ENCODE data around the gene KIF3B. TPM values are rescaled to one million over a fixed set of nuclear protein-coding genes. Genes with fewer than 3 reads are reported as not detected.
"Not testable (repeated sequence)": the region's sequence is repeated elsewhere in the genome, so short reads cannot be mapped to it uniquely, and the experiment has no call there.

KIF3B gene
- total RNA-seq, 2 donors from 2014 or later = 13.4 to 14.4 TPM

GRCh38 chr20:32353848-32354496 lies 76.5 kb downstream of the KIF3B start:
- Mint-ChIP-seq H3K27ac (no peak overlapping the region), H3K36me3 (ENCODE audit: low read depth) (peaks cover 2% of the 10 kb centered on the region), H3K4me1 (peaks cover 5% of the 10 kb centered on the region), H3K4me3 (no peak overlapping the region), H3K27me3 (no peaks in the 10 kb centered on the region)
- DNase-seq (no peak), ATAC-seq (no peak)
- no peaks in the 10 kb centered on the region for H3K9me3 ChIP-seq (ENCODE audit: control insufficient read depth, low read length, poor library complexity, severe bottlenecking)

GRCh38 chr20:32354592-32355416 lies 77.4 kb downstream of the KIF3B start:
- H3K27ac Mint-ChIP-seq = peak overlapping the region; percentile 29
- ATAC-seq (no peak), DNase-seq (no peak)
- no peaks in the 10 kb centered on the region for H3K27me3 Mint-ChIP-seq
- peaks cover 11% of the 10 kb centered on the region for H3K4me1 Mint-ChIP-seq
- H3K36me3 Mint-ChIP-seq (ENCODE audit: low read depth) = no peaks in the 10 kb centered on the region
- no peak overlapping the region for H3K4me3 Mint-ChIP-seq
- no peaks in the 10 kb centered on the region for H3K9me3 ChIP-seq (ENCODE audit: control insufficient read depth, low read length, poor library complexity, severe bottlenecking)

GRCh38 chr20:32355417-32355841 lies 78.0 kb downstream of the KIF3B start:
- Mint-ChIP-seq H3K4me3 (no peak overlapping the region), H3K27ac (peak overlapping the region; percentile 29), H3K4me1 (peaks cover 16% of the 10 kb centered on the region), H3K27me3 (no peaks in the 10 kb centered on the region), H3K36me3 (ENCODE audit: low read depth) (no peaks in the 10 kb centered on the region)
- H3K9me3 ChIP-seq (ENCODE audit: control insufficient read depth, low read length, poor library complexity, severe bottlenecking) = no peaks in the 10 kb centered on the region
- no peak for DNase-seq
- ATAC-seq = no peak

GRCh38 chr20:32355907-32356621 lies 78.6 kb downstream of the KIF3B start:
- H3K36me3 Mint-ChIP-seq (ENCODE audit: low read depth); ATAC-seq: not testable (repeated sequence)

GRCh38 chr20:32356622-32357374 lies 79.3 kb downstream of the KIF3B start:
- Mint-ChIP-seq H3K4me3 (peak overlapping the region; percentile 96), H3K4me1 (peaks cover 25% of the 10 kb centered on the region), H3K27me3 (no peaks in the 10 kb centered on the region), H3K36me3 (ENCODE audit: low read depth) (no peaks in the 10 kb centered on the region), H3K27ac (peak overlapping the region; percentile 95)
- DNase-seq (no peak), ATAC-seq (no peak)
- no peaks in the 10 kb centered on the region for H3K9me3 ChIP-seq (ENCODE audit: control insufficient read depth, low read length, poor library complexity, severe bottlenecking)

More at GRCh38 chr20:32355907-32356621, 78.6 kb downstream of the KIF3B start:
- not testable (repeated sequence) for H3K27me3 Mint-ChIP-seq; H3K9me3 ChIP-seq (ENCODE audit: control insufficient read depth, low read length, poor library complexity, severe bottlenecking); DNase-seq; H3K4me3 Mint-ChIP-seq
- H3K4me1 Mint-ChIP-seq = peaks cover 21% of the 10 kb centered on the region
- H3K27ac Mint-ChIP-seq = peak overlapping the region; percentile 29

GRCh38 chr20:32357375-32357868 lies 80.0 kb downstream of the KIF3B start:
- DNase-seq = no peak
- no peak for ATAC-seq
- peak overlapping the region; percentile 95 for H3K27ac Mint-ChIP-seq
- peaks cover 31% of the 10 kb centered on the region for H3K4me1 Mint-ChIP-seq
- H3K4me3 Mint-ChIP-seq = peak overlapping the region; percentile 96
- no peaks in the 10 kb centered on the region for H3K36me3 Mint-ChIP-seq (ENCODE audit: low read depth)
- H3K9me3 ChIP-seq (ENCODE audit: control insufficient read depth, low read length, poor library complexity, severe bottlenecking) = no peaks in the 10 kb centered on the region
- no peaks in the 10 kb centered on the region for H3K27me3 Mint-ChIP-seq

- DNase-seq = peak; percentile 86 to 92 (median 89)
- H3K9me3 ChIP-seq (ENCODE audit: control insufficient read depth, low read length, poor library complexity, severe bottlenecking) = no peaks in the 10 kb centered on the region
- Mint-ChIP-seq H3K4me1 (peaks cover 37% of the 10 kb centered on the region), H3K27ac (peak within 1 kb of the TSS; percentile 97), H3K36me3 (ENCODE audit: low read depth) (no peaks in the 10 kb centered on the region), H3K27me3 (no peaks in the 10 kb centered on the region), H3K4me3 (peak within 1 kb of the TSS; percentile 96)
- ATAC-seq = peak; percentile 93
Observed at GRCh38 chr20:32357869-32358631, 80.6 kb downstream of the KIF3B start, which contains the start of gene ASXL1. Gene ASXL1, plus strand, starts transcription at chr20:32358331. Its CDS starts 445 bp downstream, at chr20:32358776.

- Mint-ChIP-seq H3K36me3 (ENCODE audit: low read depth) (no peaks in the 10 kb centered on the region), H3K27ac (peak overlapping the region; percentile 95), H3K27me3 (no peaks in the 10 kb centered on the region), H3K4me3 (peak overlapping the region; percentile 96), H3K4me1 (peaks cover 42% of the 10 kb centered on the region)
- H3K9me3 ChIP-seq (ENCODE audit: control insufficient read depth, low read length, poor library complexity, severe bottlenecking) = no peaks in the 10 kb centered on the region
- ATAC-seq (no peak), DNase-seq (no peak)
Observed at GRCh38 chr20:32358632-32358882, 81.1 kb downstream of the KIF3B start.

- H3K4me3 Mint-ChIP-seq = peak overlapping the region; percentile 96
- peak overlapping the region; percentile 97 for H3K27ac Mint-ChIP-seq
- peak; percentile 54 to 73 (median 70) for DNase-seq
- no peaks in the 10 kb centered on the region for H3K9me3 ChIP-seq (ENCODE audit: control insufficient read depth, low read length, poor library complexity, severe bottlenecking)
- H3K36me3 Mint-ChIP-seq (ENCODE audit: low read depth) = no peaks in the 10 kb centered on the region
- ATAC-seq = peak; percentile 35
- no peaks in the 10 kb centered on the region for H3K27me3 Mint-ChIP-seq
- H3K4me1 Mint-ChIP-seq = peaks cover 46% of the 10 kb centered on the region
Observed at GRCh38 chr20:32358883-32359632, 81.6 kb downstream of the KIF3B start.

- peaks cover 51% of the 10 kb centered on the region for H3K4me1 Mint-ChIP-seq
- H3K27me3 Mint-ChIP-seq = no peaks in the 10 kb centered on the region
Observed at GRCh38 chr20:32359633-32360332, 82.3 kb downstream of the KIF3B start.

GRCh38 chr20:32360333-32360634 lies 82.8 kb downstream of the KIF3B start:
- Mint-ChIP-seq H3K4me1 (peaks cover 56% of the 10 kb centered on the region), H3K4me3 (peak overlapping the region; percentile 96), H3K27me3 (no peaks in the 10 kb centered on the region), H3K36me3 (ENCODE audit: low read depth) (no peaks in the 10 kb centered on the region), H3K27ac (peak overlapping the region; percentile 97)
- H3K9me3 ChIP-seq (ENCODE audit: control insufficient read depth, low read length, poor library complexity, severe bottlenecking) = no peaks in the 10 kb centered on the region
- no peak for DNase-seq
- no peak for ATAC-seq

More at GRCh38 chr20:32359633-32360332, 82.3 kb downstream of the KIF3B start:
- H3K9me3 ChIP-seq (ENCODE audit: control insufficient read depth, low read length, poor library complexity, severe bottlenecking) = no peaks in the 10 kb centered on the region
- peak overlapping the region; percentile 96 for H3K4me3 Mint-ChIP-seq
- peak overlapping the region; percentile 97 for H3K27ac Mint-ChIP-seq
- no peaks in the 10 kb centered on the region for H3K36me3 Mint-ChIP-seq (ENCODE audit: low read depth)
- DNase-seq (no peak), ATAC-seq (no peak)
